GM12892 (cell line): ENCODE data around the gene ADSL.

Experiments used
- POLR2A ChIP-seq: IDR thresholded peaks from 2 replicates; pipeline ENCODE4 v1.6.1; 2011; ENCODE audit warnings: low read depth, low read length, control low read depth
- POLR2AphosphoS5 ChIP-seq: IDR thresholded peaks from 2 replicates; pipeline ENCODE4 v1.6.1; 2011; ENCODE audit warnings: low read depth, low read length, control low read depth
- TAF1 ChIP-seq: IDR thresholded peaks from 2 replicates; pipeline ENCODE4 v1.6.1; 2011; ENCODE audit warnings: low read depth, mild to moderate bottlenecking, control low read depth, low read length, borderline replicate concordance

DNA sequence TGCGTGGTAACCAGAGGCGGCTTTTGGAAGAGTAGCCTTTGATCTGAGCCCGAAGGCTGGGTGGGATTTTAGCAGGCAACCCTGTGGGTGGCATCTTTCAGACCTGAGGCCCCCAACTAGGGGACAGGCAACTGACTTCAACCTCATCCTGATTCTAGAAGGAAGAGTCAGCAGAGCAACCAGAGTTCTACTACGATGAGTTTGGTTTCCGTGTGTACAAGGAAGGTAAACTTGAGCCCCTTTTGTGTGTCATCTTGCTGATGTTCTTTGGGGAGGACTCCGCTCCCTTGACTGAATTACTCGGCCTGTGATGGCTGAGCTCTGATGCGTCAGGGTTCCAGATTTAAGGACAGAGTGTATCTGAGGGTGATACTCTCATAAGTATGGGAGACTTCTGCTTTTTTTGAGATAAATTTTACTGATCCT is 55.7 kb downstream of the ADSL start:
- TF ChIP-seq POLR2AphosphoS5 (no peak), POLR2A (no peak), TAF1 (no peak)
